ENCODE results near the gene ANKRD44. TPM values are rescaled to one million over a fixed set of nuclear protein-coding genes. Genes with fewer than 3 reads are reported as not detected.
"Not testable (repeated sequence)": the region's sequence is repeated elsewhere in the genome, so short reads cannot be mapped to it uniquely, and the experiment has no call there.

The ANKRD44 gene
- total RNA-seq, 2 experiments from 2014 or later: 188 to 224 TPM

GRCh38 chr2:197073701-197074433, 236.7 kb downstream of the ANKRD44 start:
- CTCF ChIA-PET: interaction anchor here (0.9 to 2.6 kb wide), 3 partner anchors 8 to 94 kb away, joined by 3 to 9 read pairs (median 3); no protein-coding TSS in a partner anchor
- H3K27ac Mint-ChIP-seq: no peak overlapping the region
- peaks cover 7% of the 10 kb centered on the region for H3K9me3 Mint-ChIP-seq (ENCODE audit: insufficient read depth)
- H3K4me1 Mint-ChIP-seq (ENCODE audit: low read depth): peaks cover 24% of the 10 kb centered on the region
- H3K4me3 Mint-ChIP-seq: no peak overlapping the region
- H3K36me3 Mint-ChIP-seq (ENCODE audit: low read depth): peaks cover 87% of the 10 kb centered on the region
- no peaks in the 10 kb centered on the region for H3K27me3 Mint-ChIP-seq (ENCODE audit: low read depth)
- ATAC-seq (no peak), DNase-seq (no peak)
- POLR2A ChIA-PET: no interaction called here

- DNase-seq (no peak), ATAC-seq (no peak)
- ChIA-PET CTCF (interaction anchor here (1.2 kb wide), 2 partner anchors 41 to 62 kb away, joined by 3 read pairs; no protein-coding TSS in a partner anchor), POLR2A (no interaction called here)
- Mint-ChIP-seq H3K36me3 (ENCODE audit: low read depth) (peaks cover 87% of the 10 kb centered on the region), H3K9me3 (ENCODE audit: insufficient read depth) (peaks cover 7% of the 10 kb centered on the region), H3K27me3 (ENCODE audit: low read depth) (no peaks in the 10 kb centered on the region), H3K4me3 (no peak overlapping the region), H3K27ac (no peak overlapping the region), H3K4me1 (ENCODE audit: low read depth) (peaks cover 30% of the 10 kb centered on the region)
Observed at GRCh38 chr2:197073270-197073669, 237.3 kb downstream of the ANKRD44 start.

- H3K27ac Mint-ChIP-seq: peak overlapping the region; percentile 3
- POLR2A ChIA-PET: no interaction called here
- ATAC-seq (no peak), DNase-seq (no peak)
- CTCF ChIA-PET: interaction anchor here (0.7 to 1.2 kb wide), 5 partner anchors 15 to 61 kb away, joined by 3 read pairs; no protein-coding TSS in a partner anchor
- no peak overlapping the region for H3K4me3 Mint-ChIP-seq
- H3K36me3 Mint-ChIP-seq (ENCODE audit: low read depth): peaks cover 81% of the 10 kb centered on the region
- H3K27me3 Mint-ChIP-seq (ENCODE audit: low read depth): no peaks in the 10 kb centered on the region
- peaks cover 7% of the 10 kb centered on the region for H3K9me3 Mint-ChIP-seq (ENCODE audit: insufficient read depth)
- peaks cover 30% of the 10 kb centered on the region for H3K4me1 Mint-ChIP-seq (ENCODE audit: low read depth)
Observed at GRCh38 chr2:197072533-197072932, 238.0 kb downstream of the ANKRD44 start.

GRCh38 chr2:197071790-197072436, 238.7 kb downstream of the ANKRD44 start:
- ChIA-PET CTCF (interaction anchor here (0.7 to 1.2 kb wide), 4 partner anchors 15 to 42 kb away, joined by 3 read pairs; no protein-coding TSS in a partner anchor), POLR2A (no interaction called here)
- Mint-ChIP-seq H3K27ac (peak overlapping the region; percentile 68), H3K9me3 (ENCODE audit: insufficient read depth) (peaks cover 7% of the 10 kb centered on the region), H3K4me1 (ENCODE audit: low read depth) (peaks cover 30% of the 10 kb centered on the region), H3K27me3 (ENCODE audit: low read depth) (no peaks in the 10 kb centered on the region), H3K36me3 (ENCODE audit: low read depth) (peaks cover 79% of the 10 kb centered on the region), H3K4me3 (no peak overlapping the region)
- no peak for ATAC-seq
- no peak for DNase-seq

- peaks cover 30% of the 10 kb centered on the region for H3K4me1 Mint-ChIP-seq (ENCODE audit: low read depth)
- ChIA-PET POLR2A (no interaction called here), CTCF (no interaction called here)
- peaks cover 7% of the 10 kb centered on the region for H3K9me3 Mint-ChIP-seq (ENCODE audit: insufficient read depth)
- ATAC-seq (no peak), DNase-seq (no peak)
- no peaks in the 10 kb centered on the region for H3K27me3 Mint-ChIP-seq (ENCODE audit: low read depth)
- peaks cover 79% of the 10 kb centered on the region for H3K36me3 Mint-ChIP-seq (ENCODE audit: low read depth)
- no peak overlapping the region for H3K4me3 Mint-ChIP-seq
- H3K27ac Mint-ChIP-seq: peak overlapping the region; percentile 68
Observed at GRCh38 chr2:197071213-197071612, 239.4 kb downstream of the ANKRD44 start.

GRCh38 chr2:197069958-197070357, 240.6 kb downstream of the ANKRD44 start:
- Mint-ChIP-seq H3K36me3 (ENCODE audit: low read depth) (peaks cover 84% of the 10 kb centered on the region), H3K27ac (peak overlapping the region; percentile 8), H3K4me3 (no peak overlapping the region), H3K4me1 (ENCODE audit: low read depth) (peaks cover 31% of the 10 kb centered on the region), H3K27me3 (ENCODE audit: low read depth) (no peaks in the 10 kb centered on the region), H3K9me3 (ENCODE audit: insufficient read depth) (peaks cover 7% of the 10 kb centered on the region)
- ATAC-seq (no peak), DNase-seq (no peak)
- POLR2A ChIA-PET: no interaction called here
- CTCF ChIA-PET: interaction anchor here (0.6 kb wide), 1 partner anchor 25 kb away, joined by 3 read pairs; no protein-coding TSS in a partner anchor

GRCh38 chr2:197062574-197062973, 248.0 kb downstream of the ANKRD44 start:
- not testable (repeated sequence) for H3K4me3 Mint-ChIP-seq; H3K9me3 Mint-ChIP-seq (ENCODE audit: insufficient read depth); H3K27me3 Mint-ChIP-seq (ENCODE audit: low read depth); ATAC-seq
- Mint-ChIP-seq H3K36me3 (ENCODE audit: low read depth) (peaks cover 92% of the 10 kb centered on the region), H3K27ac (peak overlapping the region; percentile 33), H3K4me1 (ENCODE audit: low read depth) (peaks cover 23% of the 10 kb centered on the region)
- DNase-seq: peak; percentile 66
- POLR2A ChIA-PET: interaction anchor here (0.8 kb wide), 1 partner anchor 16 kb away, joined by 3 read pairs; no protein-coding TSS in a partner anchor
- CTCF ChIA-PET: interaction anchor here (1.0 kb wide), 1 partner anchor 25 kb away, joined by 3 read pairs; no protein-coding TSS in a partner anchor

- no peak overlapping the region for H3K4me3 Mint-ChIP-seq
- H3K4me1 Mint-ChIP-seq (ENCODE audit: low read depth): peaks cover 19% of the 10 kb centered on the region
- H3K27ac Mint-ChIP-seq: no peak overlapping the region
- peaks cover 21% of the 10 kb centered on the region for H3K9me3 Mint-ChIP-seq (ENCODE audit: insufficient read depth)
- ChIA-PET POLR2A (no interaction called here), CTCF (interaction anchor here (1.1 kb wide), 1 partner anchor 25 kb away, joined by 3 read pairs; no protein-coding TSS in a partner anchor)
- ATAC-seq: no peak
- H3K27me3 Mint-ChIP-seq (ENCODE audit: low read depth): no peaks in the 10 kb centered on the region
- H3K36me3 Mint-ChIP-seq (ENCODE audit: low read depth): peaks cover 92% of the 10 kb centered on the region
- DNase-seq: no peak
Observed at GRCh38 chr2:197059477-197059876, 251.1 kb downstream of the ANKRD44 start.

- POLR2A ChIA-PET: interaction anchor here (0.6 kb wide), 1 partner anchor 375 kb away, joined by 3 read pairs; no protein-coding TSS in a partner anchor
- H3K27ac Mint-ChIP-seq: no peak overlapping the region
- DNase-seq (no peak), ATAC-seq (no peak)
- H3K27me3 Mint-ChIP-seq (ENCODE audit: low read depth): no peaks in the 10 kb centered on the region
- peaks cover 92% of the 10 kb centered on the region for H3K36me3 Mint-ChIP-seq (ENCODE audit: low read depth)
- CTCF ChIA-PET: interaction anchor here (1.1 kb wide), 1 partner anchor 24 kb away, joined by 3 read pairs; no protein-coding TSS in a partner anchor
- no peak overlapping the region for H3K4me3 Mint-ChIP-seq
- peaks cover 15% of the 10 kb centered on the region for H3K4me1 Mint-ChIP-seq (ENCODE audit: low read depth)
- H3K9me3 Mint-ChIP-seq (ENCODE audit: insufficient read depth): peaks cover 25% of the 10 kb centered on the region
Observed at GRCh38 chr2:197058777-197059300, 251.7 kb downstream of the ANKRD44 start.

- DNase-seq (no peak), ATAC-seq (no peak)
- no peak overlapping the region for H3K27ac Mint-ChIP-seq
- H3K9me3 Mint-ChIP-seq (ENCODE audit: insufficient read depth): peaks cover 27% of the 10 kb centered on the region
- ChIA-PET CTCF (interaction anchor here (1.0 kb wide), 1 partner anchor 30 kb away, joined by 3 read pairs; no protein-coding TSS in a partner anchor), POLR2A (interaction anchor here (0.9 kb wide), 1 partner anchor 13 kb away, joined by 3 read pairs; no protein-coding TSS in a partner anchor)
- no peak overlapping the region for H3K4me3 Mint-ChIP-seq
- no peaks in the 10 kb centered on the region for H3K27me3 Mint-ChIP-seq (ENCODE audit: low read depth)
- peaks cover 91% of the 10 kb centered on the region for H3K36me3 Mint-ChIP-seq (ENCODE audit: low read depth)
- H3K4me1 Mint-ChIP-seq (ENCODE audit: low read depth): peaks cover 8% of the 10 kb centered on the region
Observed at GRCh38 chr2:197057959-197058358, 252.6 kb downstream of the ANKRD44 start.

GRCh38 chr2:197055045-197055444, 255.5 kb downstream of the ANKRD44 start:
- ATAC-seq (no peak), DNase-seq (no peak)
- Mint-ChIP-seq H3K27me3 (ENCODE audit: low read depth) (no peaks in the 10 kb centered on the region), H3K4me3 (no peak overlapping the region), H3K4me1 (ENCODE audit: low read depth) (no peaks in the 10 kb centered on the region), H3K9me3 (ENCODE audit: insufficient read depth) (peaks cover 27% of the 10 kb centered on the region), H3K36me3 (ENCODE audit: low read depth) (peaks cover 92% of the 10 kb centered on the region), H3K27ac (no peak overlapping the region)
- POLR2A ChIA-PET: no interaction called here
- CTCF ChIA-PET: interaction anchor here (0.9 to 1.5 kb wide), 3 partner anchors 10 to 114 kb away, joined by 3 to 4 read pairs (median 4); no protein-coding TSS in a partner anchor

All from activated CD8-positive, alpha-beta T cell treated with anti-CD3 and anti-CD28 coated beads, Interleukin-2, amount 10 ng/mL, durations not matched to agents 7 days and 5 days (primary cell).